Ectodermal cell (in vitro differentiated cells): ENCODE measurements around the gene RPS19BP1.
A peak's percentile ranks its signal among the peaks of the same experiment; 100 is the strongest.

Experiments
- H3K27ac ChIP-seq: 2 replicates; pipeline ENCODE4 v1.7.0; 2013; ENCODE audit warnings: mild to moderate bottlenecking, low read depth, low read length; ENCODE audit not compliant: insufficient read depth, poor library complexity, severe bottlenecking
- H3K27me3 ChIP-seq: 2 replicates; pipeline ENCODE4 v1.7.0; 2013; ENCODE audit warnings: mild to moderate bottlenecking, low read length; ENCODE audit not compliant: insufficient read depth, control insufficient read depth, poor library complexity, severe bottlenecking
- H3K36me3 ChIP-seq: one replicate; pipeline ENCODE4 v1.7.0; 2013; ENCODE audit warnings: low read length; ENCODE audit not compliant: control insufficient read depth, insufficient read depth
- H3K4me1 ChIP-seq: one replicate; pipeline ENCODE4 v1.7.0; 2013; ENCODE audit warnings: low read length; ENCODE audit not compliant: control insufficient read depth, insufficient read depth
- H3K4me3 ChIP-seq: 2 replicates; pipeline ENCODE4 v1.7.0; 2013; ENCODE audit warnings: low read depth, low read length, control low read depth; ENCODE audit not compliant: insufficient read depth
- H3K9me3 ChIP-seq: 2 replicates; pipeline ENCODE4 v1.7.0; 2013; ENCODE audit warnings: mild to moderate bottlenecking, low read length, moderate library complexity; ENCODE audit not compliant: control insufficient read depth
- WGBS, 2 experiments: methylation state at CpG; one replicate each; pipeline ENCODE4 v1.1.7; 2013; ENCODE audit warnings: missing lambda C conversion rate in 2 of 2; 5-methylcytosine and 5-hydroxymethylcytosine counted together

Gene RPS19BP1

GRCh38 chr22:39500101-39500500, 32.4 kb downstream of the RPS19BP1 start:
- no peaks in the 10 kb centered on the region for H3K27me3 ChIP-seq
- WGBS, 2 experiments, result 88% methylated on average over 6 of the region's 6 CpGs
- H3K4me3 ChIP-seq, result no peak overlapping the region
- H3K9me3 ChIP-seq, result no peaks in the 10 kb centered on the region
- no peak overlapping the region for H3K27ac ChIP-seq
- H3K36me3 ChIP-seq, result peaks cover 12% of the 10 kb centered on the region
- H3K4me1 ChIP-seq, result peaks cover 24% of the 10 kb centered on the region

- Histone ChIP-seq H3K9me3 (no peaks in the 10 kb centered on the region), H3K27me3 (no peaks in the 10 kb centered on the region), H3K27ac (no peak overlapping the region), H3K4me1 (peaks cover 24% of the 10 kb centered on the region), H3K4me3 (no peak overlapping the region), H3K36me3 (no peaks in the 10 kb centered on the region)
- 39 to 51% methylated on average over 3 of the region's 3 CpGs for WGBS, 2 experiments
Measured at GRCh38 chr22:39498802-39499201, 33.7 kb downstream of the RPS19BP1 start.

- WGBS, 2 experiments, result 47 to 68% methylated on average over 2 of the region's 2 CpGs
- H3K27ac ChIP-seq, result no peak overlapping the region
Measured at GRCh38 chr22:39498368-39498767, 34.2 kb downstream of the RPS19BP1 start.

GRCh38 chr22:39497429-39497828, 35.1 kb downstream of the RPS19BP1 start:
- WGBS, 2 experiments, result 90 to 95% methylated on average over 8 of the region's 8 CpGs
- Histone ChIP-seq H3K4me1 (peaks cover 18% of the 10 kb centered on the region), H3K27me3 (no peaks in the 10 kb centered on the region), H3K9me3 (no peaks in the 10 kb centered on the region), H3K4me3 (no peak overlapping the region), H3K27ac (no peak overlapping the region), H3K36me3 (no peaks in the 10 kb centered on the region)

More at GRCh38 chr22:39498368-39498767, 34.2 kb downstream of the RPS19BP1 start:
- H3K4me3 ChIP-seq, result no peak overlapping the region
- no peaks in the 10 kb centered on the region for H3K9me3 ChIP-seq
- H3K27me3 ChIP-seq, result no peaks in the 10 kb centered on the region
- H3K4me1 ChIP-seq, result peaks cover 22% of the 10 kb centered on the region
- no peaks in the 10 kb centered on the region for H3K36me3 ChIP-seq

GRCh38 chr22:39496131-39496838, 36.3 kb downstream of the RPS19BP1 start:
- Histone ChIP-seq H3K4me1 (peaks cover 13% of the 10 kb centered on the region), H3K27ac (peak overlapping the region; percentile 55), H3K4me3 (no peak overlapping the region), H3K36me3 (no peaks in the 10 kb centered on the region), H3K9me3 (no peaks in the 10 kb centered on the region), H3K27me3 (no peaks in the 10 kb centered on the region)
- 50 to 52% methylated on average over 13 of the region's 13 CpGs for WGBS, 2 experiments

GRCh38 chr22:39494471-39495120, 38.0 kb downstream of the RPS19BP1 start:
- WGBS, 2 experiments, result 85 to 87% methylated on average over 10 of the region's 10 CpGs
- Histone ChIP-seq H3K9me3 (no peaks in the 10 kb centered on the region), H3K4me3 (no peak overlapping the region), H3K36me3 (no peaks in the 10 kb centered on the region), H3K27me3 (no peaks in the 10 kb centered on the region), H3K4me1 (peaks cover 6% of the 10 kb centered on the region), H3K27ac (no peak overlapping the region)

GRCh38 chr22:39493759-39494158, 38.8 kb downstream of the RPS19BP1 start:
- Histone ChIP-seq H3K27ac (no peak overlapping the region), H3K9me3 (no peaks in the 10 kb centered on the region)
- 76 to 79% methylated on average over 4 of the region's 4 CpGs for WGBS, 2 experiments

GRCh38 chr22:39492186-39492585, 40.4 kb downstream of the RPS19BP1 start:
- Histone ChIP-seq H3K9me3 (no peaks in the 10 kb centered on the region), H3K4me1 (peaks cover 6% of the 10 kb centered on the region), H3K27me3 (no peaks in the 10 kb centered on the region), H3K4me3 (no peak overlapping the region), H3K27ac (no peak overlapping the region), H3K36me3 (no peaks in the 10 kb centered on the region)
- 89 to 91% methylated on average over 3 of the region's 3 CpGs for WGBS, 2 experiments

More at GRCh38 chr22:39493759-39494158, 38.8 kb downstream of the RPS19BP1 start:
- no peaks in the 10 kb centered on the region for H3K36me3 ChIP-seq
- no peaks in the 10 kb centered on the region for H3K27me3 ChIP-seq
- no peak overlapping the region for H3K4me3 ChIP-seq
- peaks cover 6% of the 10 kb centered on the region for H3K4me1 ChIP-seq

- WGBS, 2 experiments, result 85 to 91% methylated on average over 5 to 6 of the region's 6 CpGs
- no peaks in the 10 kb centered on the region for H3K36me3 ChIP-seq
- no peak overlapping the region for H3K27ac ChIP-seq
Measured at GRCh38 chr22:39491696-39492095, 40.9 kb downstream of the RPS19BP1 start.

GRCh38 chr22:39490966-39491680, 41.4 kb downstream of the RPS19BP1 start:
- Histone ChIP-seq H3K9me3 (no peaks in the 10 kb centered on the region), H3K4me1 (peaks cover under 1% of the 10 kb centered on the region), H3K36me3 (no peaks in the 10 kb centered on the region), H3K27me3 (no peaks in the 10 kb centered on the region), H3K4me3 (no peak overlapping the region), H3K27ac (no peak overlapping the region)
- 88 to 91% methylated on average over 8 to 9 of the region's 9 CpGs for WGBS, 2 experiments

More at GRCh38 chr22:39491696-39492095, 40.9 kb downstream of the RPS19BP1 start:
- peaks cover 6% of the 10 kb centered on the region for H3K4me1 ChIP-seq
- no peaks in the 10 kb centered on the region for H3K9me3 ChIP-seq
- H3K4me3 ChIP-seq, result no peak overlapping the region
- no peaks in the 10 kb centered on the region for H3K27me3 ChIP-seq
